Islet precursor cell (in vitro differentiated cells): Measurements from ENCODE around the gene C2CD4D.
"Not testable (repeated sequence)": the region's sequence is repeated elsewhere in the genome, so short reads cannot be mapped to it uniquely, and the experiment has no call there.

ENCODE experiments used
- DNase-seq: peaks from one replicate; pipeline ENCODE4 v3.0.0-alpha.2; 2018

C2CD4D gene

DNA sequence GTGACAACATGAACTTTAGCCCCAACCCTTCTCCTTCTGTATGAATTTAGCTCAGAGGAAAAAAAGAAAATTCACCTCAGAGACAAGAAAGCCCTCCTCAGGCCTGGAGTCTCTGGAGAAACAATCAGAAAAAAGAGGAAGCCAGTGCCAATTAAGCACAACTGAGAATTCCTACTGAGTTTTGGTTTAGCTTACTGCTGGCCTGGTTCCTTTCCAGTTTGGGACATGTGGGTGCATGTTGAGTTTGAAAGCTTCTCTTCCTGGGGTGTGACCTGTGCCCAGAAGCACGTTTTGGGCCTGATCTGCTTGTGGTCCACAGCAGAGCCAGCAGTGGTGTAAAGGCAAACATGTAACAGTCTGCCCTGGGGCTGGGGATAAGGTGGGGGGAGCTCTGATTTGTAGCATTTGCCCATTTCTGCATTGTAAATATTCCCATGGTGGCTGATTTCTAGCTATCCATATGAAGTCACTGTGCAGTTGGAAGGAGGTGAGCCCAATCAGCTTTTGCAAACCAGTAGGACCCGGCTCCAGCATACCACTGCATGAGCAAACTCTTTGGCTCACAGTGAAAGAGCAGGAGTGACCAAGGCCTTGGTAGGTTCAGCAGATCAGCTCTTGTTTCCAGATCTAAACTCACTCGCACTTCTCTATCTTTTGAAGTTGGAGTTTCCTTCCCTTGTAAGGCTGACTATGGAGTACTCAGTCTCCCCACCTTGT, 18.6 kb upstream of the C2CD4D start:
- no peak for DNase-seq

DNA sequence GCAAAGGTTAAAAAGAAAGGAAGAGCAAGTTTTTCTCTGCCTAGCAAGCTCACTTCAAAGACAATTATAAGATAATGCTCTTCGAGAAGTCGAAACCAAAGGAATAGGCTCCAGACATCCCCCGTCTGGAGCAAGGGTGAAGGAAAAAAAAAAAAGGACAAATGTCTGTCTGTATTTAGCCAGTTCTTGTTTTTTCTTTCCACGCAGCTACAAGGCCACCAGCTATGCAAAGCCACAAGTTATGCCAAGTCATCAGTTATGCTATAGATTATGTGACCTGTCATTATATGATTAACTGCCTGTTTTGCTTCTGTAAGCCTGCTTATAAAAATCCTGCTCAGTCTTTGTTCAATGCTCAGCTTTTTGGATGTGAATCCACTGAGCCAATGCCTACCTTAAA, 16.3 kb upstream of the C2CD4D start:
- no peak for DNase-seq

DNA sequence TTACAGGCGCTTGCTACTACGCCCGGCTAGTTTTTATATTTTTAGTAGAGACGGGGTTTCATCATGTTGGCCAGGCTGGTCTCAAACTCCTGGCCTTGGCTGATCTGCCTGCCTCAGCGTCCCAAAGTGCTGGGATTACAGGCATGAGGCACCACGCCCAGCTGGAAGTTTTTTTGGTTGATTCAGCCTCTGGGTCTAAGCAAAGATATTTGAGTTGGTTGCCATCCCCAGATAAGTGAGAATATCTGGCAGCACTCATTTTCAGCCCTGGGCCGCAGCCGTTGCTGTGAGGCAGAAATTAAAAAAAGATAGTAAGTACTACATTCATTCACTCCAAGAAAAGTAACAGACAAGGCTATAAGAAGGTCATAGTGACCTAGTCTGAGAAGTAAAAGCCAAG, 15.9 kb upstream of the C2CD4D start:
- not testable (repeated sequence) for DNase-seq

DNA sequence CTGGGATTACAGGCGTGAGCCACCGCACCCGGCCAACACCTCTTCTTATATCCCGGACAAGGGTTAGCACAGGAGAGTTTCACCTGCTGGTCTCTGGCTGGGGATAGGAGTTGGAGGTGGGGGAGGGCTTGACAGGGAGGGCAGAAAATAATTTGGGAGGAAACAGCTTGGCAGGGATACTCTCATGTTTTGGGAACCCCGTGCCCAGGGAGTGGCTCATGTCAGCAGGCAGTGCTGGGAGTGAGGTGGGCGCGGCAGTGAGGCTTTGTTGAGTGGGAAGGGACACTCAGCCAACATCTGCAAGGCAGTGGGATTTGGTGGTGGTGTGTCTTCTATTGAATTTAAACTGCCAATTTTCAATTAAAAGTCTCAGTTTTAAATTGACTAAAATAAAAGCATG, 15.0 kb upstream of the C2CD4D start:
- DNase-seq = no peak

DNA sequence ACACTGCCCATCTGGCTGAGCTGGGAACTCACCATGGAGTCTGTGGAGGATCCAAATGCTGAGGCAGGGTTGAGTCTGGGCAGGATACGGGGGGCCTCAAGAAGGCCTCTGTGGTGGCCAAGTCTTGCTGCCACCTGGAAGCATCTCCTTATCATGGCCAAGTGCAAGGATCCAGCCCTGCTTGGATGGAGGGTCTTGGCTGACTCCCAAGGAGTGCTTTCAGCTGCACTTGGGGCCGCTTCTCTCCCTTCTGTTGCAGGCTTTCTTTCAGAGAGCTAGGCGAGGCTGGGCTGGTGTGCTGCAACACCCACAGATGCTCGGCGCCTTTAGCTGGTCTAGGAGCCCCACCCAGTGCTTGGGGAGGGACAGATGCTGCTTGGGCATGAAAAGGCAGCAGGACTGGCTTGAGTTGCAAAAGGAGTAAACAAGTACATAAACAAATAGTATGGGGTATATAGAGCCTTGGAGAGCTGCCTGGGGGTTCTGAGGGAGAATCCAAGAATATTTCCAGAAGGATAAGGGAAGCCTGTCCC, 13.9 kb upstream of the C2CD4D start, which contains the start of gene THEM5:
Gene THEM5 (minus strand): TSS at position 302 of the 533 bp plus-strand sequence. CDS start 147 bp downstream, at position 155.
- no peak for DNase-seq

DNA sequence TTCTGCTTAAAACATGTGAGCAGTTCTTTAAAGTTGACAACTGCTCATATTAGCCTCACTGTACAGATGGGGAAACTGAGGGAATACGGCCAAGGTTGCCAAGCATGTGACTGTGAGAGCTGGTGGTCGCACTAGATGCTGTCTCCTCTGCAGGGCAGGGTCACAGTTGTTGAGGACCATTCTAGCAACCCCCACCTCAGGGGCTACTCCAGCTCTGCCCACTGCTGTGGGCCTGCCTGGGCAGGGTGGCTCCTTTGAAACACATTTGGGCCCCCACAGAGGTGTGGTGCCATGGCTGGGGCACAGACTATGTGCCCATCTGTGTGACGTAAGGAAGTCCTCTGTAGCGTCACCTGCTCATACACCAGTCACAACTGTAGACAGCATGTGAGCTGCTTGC, 13.1 kb upstream of the C2CD4D start:
- DNase-seq = no peak

DNA sequence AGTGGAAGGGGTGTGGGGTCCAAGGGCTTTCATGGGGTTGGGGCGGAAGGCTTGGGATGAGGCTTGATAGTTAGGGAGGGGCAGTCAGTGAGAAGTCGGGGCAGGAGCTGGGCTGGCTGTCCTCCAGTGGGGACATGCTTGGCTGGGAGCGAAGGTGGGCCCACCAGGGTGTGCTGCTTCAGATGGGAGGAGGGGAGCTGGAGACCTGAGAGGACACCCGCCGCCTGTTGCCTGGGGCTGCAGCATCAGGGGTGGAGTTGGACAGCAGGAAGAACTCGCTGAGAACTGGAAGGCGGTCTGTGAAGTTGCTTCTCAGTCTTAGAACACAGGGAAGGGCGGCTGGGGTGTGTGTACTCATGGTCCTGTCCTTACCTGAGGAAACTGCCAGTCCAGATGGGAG, 12.3 kb upstream of the C2CD4D start:
- no peak for DNase-seq

DNA sequence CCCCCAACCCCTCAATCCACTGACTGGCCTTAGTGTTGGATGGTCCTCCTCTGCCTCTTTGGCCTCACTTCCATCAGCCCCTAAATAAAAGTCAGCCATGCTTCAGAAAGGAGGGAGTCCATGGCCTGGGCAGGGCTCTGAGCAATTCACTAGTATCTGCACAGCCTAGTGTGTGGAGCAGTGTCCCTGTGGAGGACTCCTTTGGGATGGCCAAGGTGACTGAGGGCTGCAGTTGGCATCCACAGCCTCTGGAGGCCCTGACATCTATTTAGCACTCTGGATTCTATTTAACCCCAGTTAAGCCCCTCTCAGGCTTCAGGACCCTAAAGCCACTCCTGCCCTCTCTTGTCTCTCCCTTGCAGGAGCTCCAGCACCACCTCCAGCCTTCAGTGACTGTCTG, 10.3 kb upstream of the C2CD4D start:
- DNase-seq = no peak

DNA sequence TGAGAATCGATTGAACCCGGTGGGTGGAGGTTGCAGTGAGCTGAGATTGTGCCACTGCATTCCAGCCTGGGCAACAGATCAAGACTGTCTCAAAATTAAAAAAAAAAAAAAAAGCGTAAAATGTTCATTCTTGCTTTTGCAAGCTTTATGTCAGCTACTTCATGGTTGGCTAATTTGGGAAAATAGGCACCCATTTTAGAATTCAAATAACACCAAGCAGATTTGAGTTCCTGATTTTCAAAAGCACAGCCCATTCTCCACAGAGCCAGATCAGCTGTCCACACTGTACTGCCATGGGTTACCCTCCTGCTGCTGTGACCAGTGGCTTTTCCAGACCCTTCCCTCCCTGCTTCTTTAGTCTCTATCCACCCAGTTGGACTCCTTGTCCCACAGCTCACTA, 9.5 kb upstream of the C2CD4D start:
- no peak for DNase-seq

DNA sequence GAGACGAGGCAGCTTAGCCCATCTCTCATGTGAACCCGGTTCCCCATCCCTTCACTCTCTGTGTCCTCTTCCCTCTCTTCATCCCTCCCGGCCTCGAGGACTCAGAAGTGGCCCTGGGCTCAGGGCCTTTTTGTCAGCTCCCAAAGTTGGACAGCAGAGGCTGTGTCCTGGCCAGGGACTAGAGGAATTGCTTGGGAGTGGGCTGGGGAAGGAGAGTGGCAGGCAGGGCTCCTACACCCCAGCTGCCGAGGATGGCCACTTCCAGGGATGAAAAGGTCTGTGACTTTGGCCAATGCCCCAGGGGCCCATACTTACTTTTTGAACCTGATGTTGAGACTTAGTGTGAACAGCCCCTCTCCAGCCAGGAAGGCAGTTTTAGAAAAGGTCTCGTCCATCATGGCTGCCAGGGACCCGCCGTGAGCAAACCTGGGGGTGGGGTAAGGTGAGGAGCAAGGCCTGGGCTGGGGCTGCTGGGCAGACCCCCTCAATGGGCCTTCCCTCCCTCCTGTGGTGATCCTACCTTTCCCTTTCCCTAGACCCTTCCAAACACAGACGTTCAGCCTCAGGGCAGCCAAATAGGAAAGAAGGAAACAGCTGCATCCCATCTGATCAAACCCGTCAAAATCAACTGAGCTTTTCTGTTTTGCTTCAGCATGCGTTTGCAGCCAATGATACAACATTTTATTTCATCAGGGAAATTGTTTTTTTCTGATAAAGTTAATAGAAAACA, 8.4 kb upstream of the C2CD4D start:
- DNase-seq = no peak

DNA sequence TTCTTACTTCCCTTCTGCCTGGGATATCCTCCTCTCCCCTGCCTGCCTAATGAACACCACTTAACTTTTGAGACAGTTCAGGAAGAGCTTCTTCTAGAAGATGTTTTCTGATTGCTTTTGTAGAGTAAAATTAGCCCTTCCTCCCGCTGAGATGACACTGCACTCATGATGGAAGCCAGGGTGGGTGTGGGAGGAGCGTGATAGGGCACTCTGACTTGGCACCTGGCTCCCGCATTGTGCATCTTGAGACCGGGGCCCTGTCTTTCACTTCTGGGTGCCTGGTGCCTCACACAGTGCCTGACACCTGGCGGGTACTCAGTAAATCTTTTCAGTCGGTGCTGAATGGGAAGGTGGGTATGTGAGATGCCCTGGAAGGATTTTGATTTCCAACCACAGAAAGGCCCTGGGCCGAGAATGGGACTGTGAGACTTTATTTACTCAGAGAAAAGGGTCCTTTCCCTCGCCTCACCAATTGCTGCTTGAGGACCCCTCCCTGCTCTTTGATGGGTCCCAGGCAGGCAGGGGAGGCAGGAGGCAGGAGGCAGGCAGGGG, 7.1 kb upstream of the C2CD4D start:
- DNase-seq = peak; percentile 44

DNA sequence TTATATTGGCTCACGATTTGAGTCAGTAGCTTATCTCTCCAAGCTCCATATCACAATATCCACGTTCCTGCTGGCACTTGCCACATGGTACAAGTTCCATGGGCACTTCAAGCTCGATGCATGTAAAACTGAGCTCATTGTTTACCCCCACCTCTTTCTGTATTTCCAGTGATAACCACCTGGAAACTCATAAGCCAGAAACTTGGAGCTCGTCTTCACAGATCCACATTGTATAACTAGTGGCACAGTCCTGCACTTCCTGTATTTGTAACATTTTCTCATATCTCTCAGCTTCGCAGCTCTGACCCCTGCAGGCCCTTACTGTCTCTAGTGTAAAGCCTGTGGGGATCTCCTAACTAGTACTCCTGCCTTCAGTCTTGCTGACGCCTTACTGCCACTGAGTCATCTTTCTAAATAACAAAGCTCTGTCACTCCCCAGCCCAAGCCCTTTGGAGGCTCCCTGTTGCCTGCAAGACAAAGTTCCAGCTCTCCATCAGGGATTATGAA, 6.5 kb upstream of the C2CD4D start:
- DNase-seq = peak; percentile 90

DNA sequence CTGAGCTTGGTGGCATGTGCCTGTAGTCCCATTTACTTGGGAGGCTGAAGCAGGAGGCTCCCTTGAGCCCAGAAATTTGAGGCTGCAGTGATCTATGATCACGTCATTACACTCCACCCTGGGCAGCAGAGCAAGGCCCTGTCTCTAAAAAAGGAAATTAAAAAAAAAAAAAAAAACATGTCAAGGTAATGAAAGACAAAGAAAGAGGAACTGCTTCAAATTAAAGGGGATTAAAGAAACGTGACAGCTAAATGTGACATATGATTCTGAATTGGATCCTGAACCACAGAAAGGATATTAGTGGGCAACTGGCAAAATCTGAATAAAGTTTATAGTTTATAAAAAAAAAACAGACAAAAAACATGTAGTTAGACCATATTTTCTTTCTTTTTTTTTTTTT, 3.8 kb upstream of the C2CD4D start:
- no peak for DNase-seq

DNA sequence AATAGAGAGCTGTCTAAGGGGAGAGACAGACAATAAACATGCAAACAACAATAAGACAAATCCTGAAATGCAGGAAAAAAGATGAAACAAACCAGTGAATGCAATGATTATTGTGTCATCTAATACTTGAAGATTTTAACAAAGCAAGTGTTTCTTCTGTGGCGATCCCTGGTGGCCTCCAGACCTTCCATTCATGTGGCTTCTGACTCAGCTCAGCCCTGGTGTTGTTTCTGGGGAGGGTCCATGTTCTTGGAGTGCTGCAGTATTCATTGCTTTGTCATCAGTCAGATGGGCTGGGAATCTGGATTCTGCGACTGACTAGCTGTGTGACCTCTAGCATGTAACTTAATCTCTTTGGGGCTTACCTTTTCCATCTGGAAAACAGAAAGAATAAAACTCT, 1.5 kb upstream of the C2CD4D start:
- DNase-seq = peak; percentile 82

DNA sequence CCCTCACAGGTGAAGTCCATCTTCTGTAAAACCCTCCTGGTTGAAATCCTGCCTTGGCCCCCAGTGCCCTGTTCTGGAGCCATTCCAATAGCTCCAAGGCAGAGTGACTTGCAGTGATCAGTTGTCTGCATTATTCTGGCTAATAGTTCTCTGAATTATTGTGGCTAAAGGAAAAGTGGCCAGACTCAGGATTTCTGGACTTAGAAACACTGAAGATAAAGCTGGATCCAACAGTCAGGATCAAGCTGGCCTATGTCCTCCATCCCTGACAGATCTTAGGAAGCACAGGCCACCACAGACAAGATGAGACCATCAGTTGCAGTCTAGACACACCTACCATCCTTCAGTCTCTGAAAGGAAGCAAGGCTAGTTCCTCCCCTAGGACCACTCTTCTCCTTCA, 801 bp upstream of the C2CD4D start:
- DNase-seq = no peak

DNA sequence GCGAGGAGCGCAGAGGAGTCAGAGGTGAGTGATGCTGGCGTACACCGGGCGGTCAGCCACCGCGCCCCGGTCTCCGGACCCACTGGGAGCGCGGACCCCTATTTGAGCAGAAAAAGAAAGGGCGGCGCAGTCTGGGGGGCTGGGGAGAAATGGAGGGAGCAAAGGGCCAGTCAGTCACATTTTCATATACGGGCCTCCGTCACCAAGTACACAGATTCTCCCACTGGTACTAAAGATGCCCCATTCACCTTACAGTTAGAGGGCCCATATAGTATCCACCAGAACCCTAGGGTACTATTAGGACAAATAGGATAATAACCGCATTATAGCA, 573 bp downstream of the C2CD4D start:
- DNase-seq = no peak

DNA sequence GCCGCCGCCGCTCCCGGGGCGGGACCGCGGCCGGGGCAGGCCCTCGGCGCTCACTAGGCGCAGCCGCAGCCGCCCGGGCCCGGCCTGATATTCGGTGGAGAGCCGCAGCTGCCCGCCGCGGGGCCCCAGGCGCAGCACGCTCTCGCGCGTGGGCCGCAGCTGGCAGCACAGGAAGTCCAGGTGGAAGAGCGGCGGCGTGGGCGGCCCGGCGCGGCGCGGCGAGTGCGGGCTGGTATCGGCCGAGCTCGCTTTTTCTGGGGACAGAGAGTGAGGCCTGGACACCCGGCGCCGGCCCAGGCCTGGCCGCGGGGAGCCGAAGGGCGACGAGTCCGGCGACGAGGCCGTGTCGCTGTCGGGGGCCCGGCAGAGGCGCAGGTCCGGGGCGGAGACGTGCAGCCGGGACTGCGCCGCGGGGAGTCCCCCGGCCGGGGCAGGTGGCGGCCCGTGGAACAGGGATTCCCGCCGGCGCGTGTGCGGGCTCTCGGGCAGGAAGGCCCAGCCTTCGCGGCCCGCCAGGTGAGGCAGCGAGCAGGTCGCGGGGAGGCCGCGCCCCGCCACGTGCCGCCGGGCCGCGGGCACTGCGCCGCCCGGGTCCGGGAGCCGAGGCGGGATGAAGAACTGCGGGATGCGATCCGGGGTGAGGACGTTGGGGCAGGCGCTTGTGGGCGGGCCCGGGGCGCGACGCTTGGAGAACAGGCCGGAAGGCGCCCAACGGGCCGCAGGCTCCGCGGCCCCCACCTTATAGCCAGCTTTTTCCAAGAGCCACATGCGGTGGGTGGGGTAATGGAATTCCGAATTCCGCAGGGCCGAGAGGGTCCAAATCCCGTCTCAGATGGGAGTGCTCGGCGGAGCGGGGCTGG, 1.2 kb downstream of the C2CD4D start:
- no peak for DNase-seq

DNA sequence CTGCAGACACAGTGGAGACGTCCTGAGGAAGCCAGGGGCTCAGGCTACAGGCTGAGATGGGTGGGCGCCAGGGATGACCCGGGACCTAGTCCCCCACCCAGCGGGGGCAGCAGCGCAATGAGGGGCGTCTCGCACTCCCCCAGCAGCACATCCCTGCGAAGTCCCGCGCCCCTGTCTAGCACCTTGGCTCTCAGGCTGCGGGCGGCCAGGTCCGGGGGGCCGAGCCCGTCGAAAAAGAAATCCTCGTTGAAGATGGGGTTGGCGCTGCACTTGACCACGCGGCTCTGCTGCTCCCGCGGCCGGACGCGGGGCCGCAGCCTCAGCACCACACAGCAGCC, 1.8 kb downstream of the C2CD4D start:
- no peak for DNase-seq

DNA sequence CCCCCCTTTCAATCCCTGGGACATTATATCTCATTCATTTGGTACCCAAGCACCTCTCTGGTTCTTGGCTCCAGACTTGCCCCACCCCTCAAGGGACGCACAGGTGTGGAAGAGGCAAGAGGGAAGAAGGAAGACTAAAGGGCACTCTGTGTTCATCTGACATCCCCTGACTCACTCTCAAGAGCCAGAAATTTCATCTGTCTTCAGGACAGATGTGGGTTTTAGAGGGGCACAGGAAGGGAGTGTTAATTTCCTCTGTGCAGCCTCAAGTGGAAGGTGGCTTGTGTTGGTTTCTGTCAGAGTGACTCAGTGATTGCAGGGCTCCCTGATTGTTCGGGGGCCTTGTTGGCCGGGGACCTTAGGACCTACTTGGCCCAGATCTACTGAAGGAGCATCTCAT, 2.4 kb downstream of the C2CD4D start:
- DNase-seq = no peak

DNA sequence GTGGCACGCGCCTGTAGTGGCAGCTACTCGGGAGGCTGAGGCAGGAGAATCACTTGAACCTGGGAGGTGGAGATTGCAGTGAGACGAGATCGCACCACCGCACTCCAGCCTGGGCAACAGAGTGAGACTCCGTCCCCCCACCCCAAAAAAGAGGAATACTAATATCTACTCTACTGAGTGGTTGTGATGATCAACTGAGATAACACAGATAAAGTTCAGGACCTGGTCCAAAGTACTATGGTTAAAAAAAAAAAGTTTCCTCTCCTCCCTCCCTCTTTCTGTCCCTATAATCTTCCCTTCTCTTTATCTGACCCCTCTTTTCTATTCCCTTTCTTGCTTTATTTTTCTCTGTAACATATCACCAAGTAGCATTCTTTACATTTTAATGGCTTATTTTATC, 4.0 kb downstream of the C2CD4D start:
- no peak for DNase-seq

DNA sequence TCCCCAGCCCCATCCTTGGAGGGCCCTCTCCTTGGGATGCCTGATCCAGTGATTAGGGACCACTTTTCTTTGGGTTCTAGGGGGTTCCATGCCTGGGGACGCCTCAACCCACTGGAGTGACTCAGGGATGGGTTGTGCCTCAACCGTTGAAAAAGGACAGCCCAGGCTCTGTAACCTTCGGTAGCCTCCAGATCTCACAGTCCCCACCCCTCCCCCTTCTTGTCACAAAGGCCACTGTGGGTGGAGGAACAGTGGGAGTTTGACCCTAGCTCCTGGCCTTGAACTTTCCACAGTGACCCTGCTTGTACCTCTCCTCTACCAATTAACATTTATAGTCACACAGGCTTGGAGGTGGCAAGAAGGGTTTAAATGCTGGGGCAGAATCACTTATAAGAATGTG, 5.4 kb downstream of the C2CD4D start:
- DNase-seq = no peak

DNA sequence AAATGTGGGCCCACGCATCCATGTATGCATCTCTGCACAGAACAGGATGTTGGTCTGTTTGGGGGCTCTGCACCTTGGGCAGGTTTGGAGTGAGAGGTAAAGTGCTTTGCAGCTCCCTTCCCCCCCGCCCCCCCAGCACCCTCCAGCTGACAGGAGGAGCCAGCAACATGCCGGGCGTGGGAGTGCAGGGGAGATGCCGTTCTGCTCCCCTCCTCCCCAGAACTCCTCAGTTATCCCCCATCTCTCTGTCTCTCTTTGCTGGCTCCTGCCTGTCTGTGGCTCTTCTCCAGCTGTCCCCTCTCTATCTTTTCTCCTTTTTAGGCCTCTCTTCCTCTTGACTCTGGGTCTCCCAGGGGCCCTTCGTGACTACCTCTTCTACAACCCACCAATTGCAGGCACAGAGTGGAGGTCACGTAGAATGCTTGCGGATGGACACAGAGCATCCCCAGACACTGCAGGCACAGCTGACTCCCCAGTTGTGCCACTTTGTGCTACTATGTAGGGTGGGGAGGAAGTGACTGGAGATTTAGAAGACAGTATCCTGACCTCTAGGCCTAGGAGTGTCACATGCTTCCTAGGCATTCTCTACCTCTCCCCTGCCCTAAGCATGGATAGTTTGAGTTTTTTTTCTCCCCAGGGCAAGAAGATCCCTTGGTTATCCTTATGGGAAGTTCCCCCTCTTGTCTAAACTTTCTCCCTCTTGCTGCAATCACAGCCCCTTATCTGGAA, 6.3 kb downstream of the C2CD4D start:
- DNase-seq = no peak
